H1 (cell line): Measurements from ENCODE around the gene VGLL4.

Source experiments
- BRCA1 ChIP-seq: IDR thresholded peaks from 2 replicates; pipeline ENCODE4 v1.6.1; 2012; ENCODE audit warnings: low read depth, low read length, improper control_type of control experiment
- CTCF ChIP-seq, 3 experiments: IDR thresholded peaks; 1 replicate in 2 of 3; 2 replicates in 1 of 3; pipeline versions ENCODE4 v1.5.1 to v1.6.1; 2011; ENCODE audit warnings: low read length in 3 of 3, mild to moderate bottlenecking in 3 of 3, inconsistent platforms in 2 of 3, low read depth in 1 of 3, moderate library complexity in 1 of 3; ENCODE audit not compliant: insufficient read depth in 1 of 3; ENCODE audit errors: control extremely low read depth in 1 of 3
- EZH2 ChIP-seq: fragments of 200-600 bp; sonication (generic); IDR thresholded peaks from 2 replicates; pipeline ENCODE4 v1.7.1; 2012; ENCODE audit warnings: low read depth, mild to moderate bottlenecking, moderate library complexity, low read length, inconsistent platforms; ENCODE audit not compliant: severe bottlenecking
- POLR2AphosphoS5 ChIP-seq: IDR thresholded peaks from 2 replicates; pipeline ENCODE4 v1.6.1; 2011; ENCODE audit warnings: low read depth, low read length
- POU5F1 ChIP-seq: IDR thresholded peaks from 2 replicates; pipeline ENCODE4 v1.6.1; 2011; ENCODE audit warnings: low read depth, mild to moderate bottlenecking, low read length, moderate library complexity
- SUZ12 ChIP-seq: fragments of 200-600 bp; sonication (generic); IDR thresholded peaks from 2 replicates; pipeline ENCODE4 v1.6.1; 2012; ENCODE audit warnings: mild to moderate bottlenecking, inconsistent platforms, low read length, moderate library complexity, mixed read lengths
- YY1 ChIP-seq: IDR thresholded peaks from 2 replicates; pipeline ENCODE4 v1.6.1; 2011; ENCODE audit warnings: low read depth, mild to moderate bottlenecking, low read length
- ZNF274 ChIP-seq: IDR thresholded peaks from 2 replicates; pipeline ENCODE4 v1.7.0; 2012; ENCODE audit warnings: low read length, borderline replicate concordance; ENCODE audit errors: extremely low read depth

- no peak for TF ChIP-seq CTCF (IDR thresholded peaks at IDR 0.05; ENCODE audit: control extremely low read depth in 1 of 3, insufficient read depth in 1 of 3, low read depth in 1 of 3, low read length in 3 of 3)
- no peak for TF ChIP-seq SUZ12
- no peak for TF ChIP-seq POU5F1
- no peak for TF ChIP-seq EZH2
- no peak for TF ChIP-seq POLR2AphosphoS5
- no peak for TF ChIP-seq BRCA1
- TF ChIP-seq YY1 = no peak
- TF ChIP-seq ZNF274 = no peak
These were observed 86.7 kb downstream of the VGLL4 start for GRCh38 chr3:11556851-11557644.
